Stimulated activated naive CD8-positive, alpha-beta T cell treated with anti-CD3 and anti-CD28 coated beads, Interleukin-15, Interleukin-2, amounts not matched to agents 100 U/mL and 50 U/mL, for 24 hours (primary cell): ENCODE results near the gene EGFR.

Experiments
- ATAC-seq: fragments of 150-1000 bp; cut with Tn5 transposase; one replicate; pipeline ENCODE4 v1.10.0; 2021
- DNase-seq: peaks from one replicate; pipeline ENCODE4 v3.0.0; 2021

EGFR gene

GRCh38 chr7:55127135-55127551 is 108.3 kb downstream of the EGFR start:
- DNase-seq = no peak
- ATAC-seq = no peak

- DNase-seq = no peak
- ATAC-seq = no peak
Observed at GRCh38 chr7:55127622-55128081, 108.8 kb downstream of the EGFR start.

- ATAC-seq = no peak
Observed at GRCh38 chr7:55128693-55129394, 110.0 kb downstream of the EGFR start.

GRCh38 chr7:55129541-55130394 is 111.0 kb downstream of the EGFR start:
- DNase-seq (no peak), ATAC-seq (no peak)

More at GRCh38 chr7:55128693-55129394, 110.0 kb downstream of the EGFR start:
- no peak for DNase-seq

- DNase-seq = no peak
Observed at GRCh38 chr7:55130395-55131141, 111.8 kb downstream of the EGFR start.

GRCh38 chr7:55131142-55131929 is 112.5 kb downstream of the EGFR start:
- DNase-seq (no peak), ATAC-seq (no peak)

More at GRCh38 chr7:55130395-55131141, 111.8 kb downstream of the EGFR start:
- ATAC-seq = no peak

- ATAC-seq (peak; percentile 38), DNase-seq (no peak)
Observed at GRCh38 chr7:55132550-55132889, 113.7 kb downstream of the EGFR start.

GRCh38 chr7:55132890-55133551 is 114.2 kb downstream of the EGFR start:
- peak; percentile 7 for DNase-seq
- ATAC-seq = peak; percentile 78

- ATAC-seq (no peak), DNase-seq (no peak)
Observed at GRCh38 chr7:55133630-55134358, 115.0 kb downstream of the EGFR start.

- no peak for DNase-seq
- no peak for ATAC-seq
Observed at GRCh38 chr7:55134359-55134725, 115.5 kb downstream of the EGFR start.

- DNase-seq (no peak), ATAC-seq (no peak)
Observed at GRCh38 chr7:55134786-55135185, 116.0 kb downstream of the EGFR start.

- ATAC-seq (no peak), DNase-seq (no peak)
Observed at GRCh38 chr7:55135462-55135861, 116.6 kb downstream of the EGFR start.

- no peak for ATAC-seq
- no peak for DNase-seq
Observed at GRCh38 chr7:55138663-55139062, 119.8 kb downstream of the EGFR start.

GRCh38 chr7:55140221-55140940 is 121.6 kb downstream of the EGFR start:
- ATAC-seq = no peak

GRCh38 chr7:55140941-55141278 is 122.1 kb downstream of the EGFR start:
- DNase-seq = no peak
- no peak for ATAC-seq

More at GRCh38 chr7:55140221-55140940, 121.6 kb downstream of the EGFR start:
- no peak for DNase-seq

GRCh38 chr7:55142919-55143600 is 124.2 kb downstream of the EGFR start:
- ATAC-seq (no peak), DNase-seq (no peak)

GRCh38 chr7:55144333-55145317 is 125.8 kb downstream of the EGFR start:
- no peak for DNase-seq
- no peak for ATAC-seq

GRCh38 chr7:55145606-55146005 is 126.8 kb downstream of the EGFR start:
- ATAC-seq = no peak
- no peak for DNase-seq
